Right ventricle myocardium inferior (tissue), 1 donor: ENCODE data around the gene ORC4. TPM values are rescaled to one million over a fixed set of nuclear protein-coding genes. Genes with fewer than 3 reads are reported as not detected.

Experiments used
- ATAC-seq: fragments of 200-7000 bp; cut with Tn5 transposase; one replicate; pipeline ENCODE4 v1.9.1; 2020; ENCODE audit warnings: mild to moderate bottlenecking, moderate library complexity
- DNase-seq: peaks from one replicate; pipeline ENCODE4 v3.0.0; 2021; ENCODE audit errors: missing footprints
- intact Hi-C: fragments of 100-400 bp; cut with DNase I; formaldehyde crosslinking; loops from one replicate; pipeline ENCODE4 v1.11.0; 2022
- total RNA-seq: library from RNA; stranded (reverse); fragmentation: NEBNext Ultra II Directional; extraction: Animal tissue kit (Norgen Biotek cat#: 25700); gene quantifications from one replicate; pipeline ENCODE4 v1.2.1, GENCODE V29; 2021
- donor health status: DM: no; HTN: yes; CAD: no; lungs with severe emphysema.

ORC4 gene
- total RNA-seq, 1 donor from 2014 or later: 46.8 TPM

- no peak for ATAC-seq
- intact Hi-C loops: no loop called here
- DNase-seq: no peak
Measured at GRCh38 chr2:147976102-147976501, 44.4 kb downstream of the ORC4 start.

- ATAC-seq (no peak), DNase-seq (no peak)
- intact Hi-C loops: no loop called here
Measured at GRCh38 chr2:147968571-147968970, 52.0 kb downstream of the ORC4 start.

GRCh38 chr2:147952118-147952517 is 68.4 kb downstream of the ORC4 start:
- no peak for ATAC-seq
- no peak for DNase-seq
- intact Hi-C loops: no loop called here

GRCh38 chr2:147945660-147946059 is 74.9 kb downstream of the ORC4 start:
- intact Hi-C loops: no loop called here
- ATAC-seq: no peak
- no peak for DNase-seq

GRCh38 chr2:147939313-147939712 is 81.2 kb downstream of the ORC4 start:
- no peak for ATAC-seq
- intact Hi-C loops: loop anchor here (2.0 to 5.0 kb wide), 2 partner anchors 568 to 1051 kb away; no protein-coding TSS in a partner anchor

GRCh38 chr2:147937744-147938349 is 82.7 kb downstream of the ORC4 start:
- DNase-seq (no peak), ATAC-seq (peak; percentile 57)
- intact Hi-C loops: loop anchor here (2.0 to 5.0 kb wide), 2 partner anchors 569 to 1053 kb away; no protein-coding TSS in a partner anchor

More at GRCh38 chr2:147939313-147939712, 81.2 kb downstream of the ORC4 start:
- DNase-seq: no peak

- no peak for ATAC-seq
- intact Hi-C loops: loop anchor here (5.0 kb wide), 1 partner anchor 572 kb away; no protein-coding TSS in a partner anchor
- DNase-seq: no peak
Measured at GRCh38 chr2:147934881-147935620, 85.5 kb downstream of the ORC4 start.

GRCh38 chr2:147933931-147934330 is 86.6 kb downstream of the ORC4 start:
- no peak for ATAC-seq
- intact Hi-C loops: no loop called here
- no peak for DNase-seq

- ATAC-seq (no peak), DNase-seq (no peak)
- intact Hi-C loops: no loop called here
Measured at GRCh38 chr2:147927053-147927588, 93.4 kb downstream of the ORC4 start.

- intact Hi-C loops: no loop called here
- ATAC-seq (no peak), DNase-seq (no peak)
Measured at GRCh38 chr2:147925886-147926285, 94.7 kb downstream of the ORC4 start.

- intact Hi-C loops: no loop called here
Measured at GRCh38 chr2:147924647-147925046, 95.9 kb downstream of the ORC4 start.

GRCh38 chr2:147923846-147924245 is 96.7 kb downstream of the ORC4 start:
- intact Hi-C loops: no loop called here
- ATAC-seq: no peak

More at GRCh38 chr2:147924647-147925046, 95.9 kb downstream of the ORC4 start:
- ATAC-seq (no peak), DNase-seq (no peak)

GRCh38 chr2:147917161-147917560 is 103.4 kb downstream of the ORC4 start:
- no peak for DNase-seq
- no peak for ATAC-seq
- intact Hi-C loops: loop anchor here (10.0 kb wide), 3 partner anchors 72 to 1182 kb away; partner anchors contain the start of gene ACVR2A

More at GRCh38 chr2:147923846-147924245, 96.7 kb downstream of the ORC4 start:
- no peak for DNase-seq

- intact Hi-C loops: loop anchor here (10.0 kb wide), 3 partner anchors 72 to 1182 kb away; partner anchors contain the start of gene ACVR2A
- no peak for DNase-seq
- ATAC-seq: no peak
Measured at GRCh38 chr2:147916723-147917122, 103.8 kb downstream of the ORC4 start.

GRCh38 chr2:147916067-147916466 is 104.5 kb downstream of the ORC4 start:
- intact Hi-C loops: loop anchor here (10.0 kb wide), 3 partner anchors 71 to 1181 kb away; partner anchors contain the start of gene ACVR2A
- ATAC-seq (no peak), DNase-seq (no peak)

- intact Hi-C loops: loop anchor here (10.0 kb wide), 3 partner anchors 69 to 1179 kb away; partner anchors contain the start of gene ACVR2A
- DNase-seq (no peak), ATAC-seq (no peak)
Measured at GRCh38 chr2:147913701-147914480, 106.6 kb downstream of the ORC4 start.

GRCh38 chr2:147910990-147911473 is 109.5 kb downstream of the ORC4 start:
- DNase-seq (no peak), ATAC-seq (no peak)
- intact Hi-C loops: loop anchor here (2.0 to 10.0 kb wide), 4 partner anchors 66 to 1176 kb away; partner anchors contain the start of gene ACVR2A

- no peak for ATAC-seq
- no peak for DNase-seq
- intact Hi-C loops: no loop called here
Measured at GRCh38 chr2:147909178-147909577, 111.4 kb downstream of the ORC4 start.

- DNase-seq (no peak), ATAC-seq (no peak)
- intact Hi-C loops: no loop called here
Measured at GRCh38 chr2:147904051-147904450, 116.5 kb downstream of the ORC4 start.
